HG02884 (cell line): ENCODE data around the gene MYH15.
"Not testable (repeated sequence)": the region's sequence is repeated elsewhere in the genome, so short reads cannot be mapped to it uniquely, and the experiment has no call there.

Source experiments
- ATAC-seq: cut with Tn5 transposase; IDR thresholded peaks from one replicate; pipeline ENCODE4 v1.9.1; 2021; ENCODE audit warnings: mild to moderate bottlenecking, moderate library complexity; ENCODE audit not compliant: unreplicated experiment

Gene MYH15

DNA sequence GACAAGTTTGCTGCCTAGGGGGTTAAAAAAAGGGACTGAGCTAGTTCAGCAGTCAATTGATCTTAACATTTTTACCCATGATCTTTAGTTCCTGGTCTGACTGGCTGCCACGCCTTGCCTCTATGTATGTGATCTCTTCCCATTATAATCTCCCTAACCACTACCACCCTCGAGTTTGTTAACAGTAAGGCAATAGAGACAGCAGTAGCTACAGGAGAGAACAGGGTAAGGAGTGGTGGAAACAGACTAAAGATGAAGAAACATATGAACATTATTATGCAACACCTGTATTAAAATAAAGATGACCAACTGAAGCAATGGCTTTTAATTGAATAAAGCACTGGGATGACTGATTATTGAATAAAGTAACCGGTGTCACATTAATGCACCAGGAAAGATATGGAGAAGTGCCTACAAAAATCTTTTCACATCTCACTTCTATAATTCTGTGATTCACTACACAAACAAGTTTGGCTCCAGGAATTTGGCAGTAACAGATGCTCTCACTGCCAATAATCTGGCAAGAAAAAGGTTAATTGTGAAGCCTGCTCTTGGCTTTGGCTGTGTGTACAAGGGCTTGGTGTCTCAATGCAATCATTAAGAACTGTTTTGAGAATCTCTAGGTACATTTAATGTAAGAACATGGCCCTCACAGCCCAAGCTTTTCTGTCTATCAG is 118.3 kb downstream of the MYH15 start:
- ATAC-seq, result no peak

DNA sequence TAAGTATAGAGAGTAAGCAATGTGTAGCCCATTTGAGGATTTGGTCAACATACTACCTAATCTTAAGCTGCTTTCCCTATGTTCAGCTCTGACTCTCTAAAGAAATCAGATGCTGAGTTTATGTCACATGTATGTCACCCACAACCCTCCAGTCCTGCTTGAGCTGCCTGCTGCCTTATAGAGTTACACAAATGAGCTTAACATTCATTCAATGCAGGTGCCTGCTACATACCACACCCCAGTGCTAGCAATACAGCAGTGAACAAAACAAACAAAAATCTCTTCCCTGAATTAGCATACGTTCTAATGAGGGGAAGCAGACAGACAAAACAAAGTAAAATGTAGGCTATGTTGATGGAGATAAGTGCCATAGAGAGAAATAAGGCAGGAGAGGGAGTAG is 121.0 kb downstream of the MYH15 start:
- no peak for ATAC-seq

DNA sequence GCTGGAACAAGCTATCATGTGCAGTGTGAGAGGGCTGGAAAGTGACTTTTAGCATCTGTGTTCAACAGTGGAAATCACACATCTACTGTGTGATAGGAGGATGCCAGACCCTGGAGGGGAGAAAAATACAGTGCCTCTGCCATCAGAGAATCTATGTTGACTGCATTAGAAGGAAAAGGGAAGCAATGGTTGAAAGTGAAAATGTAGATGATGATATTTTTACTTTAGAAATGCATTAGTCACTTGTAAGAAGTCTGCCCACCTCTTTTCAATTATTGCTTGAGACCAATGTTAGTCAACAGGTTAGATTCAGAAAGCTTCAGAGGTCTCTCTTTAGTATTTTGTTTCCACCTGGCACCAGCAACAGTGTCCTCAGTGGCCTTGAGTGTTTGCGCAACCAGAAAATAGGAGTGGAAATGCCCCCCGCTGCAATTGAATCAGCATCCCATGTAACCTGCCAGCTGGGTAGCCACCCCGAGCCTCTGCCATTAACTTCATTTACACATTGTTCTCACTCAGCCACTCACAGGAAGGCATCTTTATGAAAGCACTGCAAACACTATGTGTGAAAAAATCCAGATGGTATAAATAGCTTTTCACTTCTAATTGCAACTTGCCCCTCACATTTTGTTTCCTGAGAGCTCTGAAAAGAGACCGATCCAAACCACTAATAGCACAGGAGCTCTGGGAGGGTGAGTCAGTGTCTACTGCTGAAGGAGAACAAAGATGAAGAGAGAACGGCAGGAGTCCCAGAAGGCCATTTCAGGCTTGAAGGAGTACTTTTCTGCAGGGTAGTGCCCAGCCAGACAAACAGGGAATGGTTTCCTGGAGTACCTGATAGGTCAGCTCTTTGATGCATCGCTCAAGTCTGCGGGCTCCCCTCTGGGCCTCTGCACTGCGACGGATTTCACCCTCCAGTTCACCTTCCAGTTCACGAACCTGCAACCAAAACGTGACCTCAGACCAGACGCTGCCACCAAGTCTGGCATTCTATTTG is 122.0 kb downstream of the MYH15 start:
- peak; percentile 74 for ATAC-seq

DNA sequence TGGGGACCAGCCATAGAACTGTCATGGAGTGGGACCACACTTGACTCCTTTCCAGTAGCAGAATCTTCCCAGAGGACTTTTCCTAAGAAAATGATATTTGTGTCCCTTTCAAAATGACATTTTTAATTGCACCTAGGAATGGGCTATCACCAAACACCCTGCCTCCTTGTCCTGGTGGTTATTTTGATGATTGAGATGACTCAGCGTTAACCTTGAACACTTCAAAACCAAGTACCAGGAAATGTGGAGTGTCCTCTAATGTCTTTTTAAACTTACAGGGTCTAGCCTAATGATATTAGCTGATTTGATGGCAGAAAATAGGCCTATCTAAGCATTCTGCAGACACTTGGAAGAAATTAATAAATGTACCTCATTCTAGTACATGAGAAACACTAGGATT is 123.3 kb downstream of the MYH15 start:
- no peak for ATAC-seq

DNA sequence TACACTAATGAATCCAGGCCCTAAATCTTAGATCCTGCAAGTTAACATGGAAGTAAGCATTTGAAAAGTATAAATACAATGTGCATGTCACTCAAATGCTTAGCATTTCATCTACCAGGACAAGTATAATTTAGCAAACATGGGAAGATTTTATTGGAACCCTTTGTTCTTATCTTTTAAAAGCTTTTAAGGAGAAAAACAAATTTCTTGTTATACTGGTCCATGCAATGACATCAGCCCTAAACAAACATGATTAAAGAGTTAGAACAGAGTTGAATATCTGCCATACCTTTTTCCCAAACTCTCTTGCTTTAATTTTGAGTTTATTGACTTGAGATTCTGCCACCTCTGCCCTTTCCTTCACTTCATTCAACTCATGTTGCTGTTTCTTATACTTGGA is 127.1 kb downstream of the MYH15 start:
- no peak for ATAC-seq

DNA sequence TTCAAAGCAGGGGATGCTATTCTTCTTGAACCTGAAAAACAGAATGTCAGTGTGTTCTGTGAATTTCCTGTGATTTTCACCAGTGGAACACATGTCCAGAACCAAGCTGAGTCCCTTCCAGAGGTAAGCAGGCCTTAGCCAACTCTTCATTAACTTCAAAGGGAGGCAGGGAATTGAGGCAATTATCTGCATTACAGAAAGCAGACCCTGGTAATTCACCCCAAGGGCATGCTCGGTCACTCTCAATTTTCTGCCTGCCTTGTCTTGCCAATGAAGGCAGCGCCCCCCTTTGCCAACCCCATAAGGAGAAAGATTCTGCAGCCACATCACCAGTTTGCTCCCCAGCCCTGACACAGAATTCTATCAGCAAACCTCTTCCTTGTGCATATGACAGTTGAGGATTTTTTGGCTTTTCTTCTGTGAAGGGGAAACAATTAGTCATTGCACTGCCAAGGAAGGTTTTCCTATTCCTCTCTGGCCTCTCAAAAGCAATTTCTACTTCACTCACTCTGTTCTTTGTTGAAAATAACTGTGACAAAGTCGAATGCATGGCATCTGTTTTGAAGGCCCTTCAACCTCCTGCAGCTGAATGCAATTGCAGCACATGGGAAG is 128.8 kb downstream of the MYH15 start:
- no peak for ATAC-seq

DNA sequence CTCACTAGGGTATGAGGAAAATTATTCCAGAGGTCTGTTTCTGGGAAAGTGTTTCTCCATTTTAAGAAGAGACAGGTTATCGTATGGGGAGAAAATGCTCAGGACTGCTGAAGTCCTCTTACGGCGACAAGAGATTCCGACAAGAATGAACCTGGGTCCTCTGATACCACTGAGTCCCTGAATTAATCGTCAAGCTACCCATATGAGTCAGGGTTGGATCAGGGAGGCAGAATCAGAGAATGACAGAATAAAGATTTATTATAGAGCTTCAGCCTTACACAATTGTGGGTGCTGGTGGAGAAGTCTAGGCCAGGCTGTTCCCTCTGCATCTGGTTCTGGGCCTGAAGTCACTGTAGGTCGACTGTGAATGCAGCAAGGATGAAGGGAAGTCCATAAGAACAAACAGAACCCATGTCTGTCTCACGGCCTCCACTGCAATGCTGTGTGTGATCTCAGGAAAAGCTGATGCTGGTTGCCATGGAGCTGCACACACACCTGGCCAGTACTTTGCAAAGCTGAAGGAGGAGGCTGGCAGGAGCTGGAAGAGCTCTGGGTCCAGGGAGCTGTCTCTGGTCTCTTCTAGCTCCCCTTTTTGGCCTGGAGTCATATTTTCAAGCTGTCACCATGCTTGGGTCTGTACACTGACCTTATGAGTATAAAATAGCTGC is 130.1 kb downstream of the MYH15 start:
- no peak for ATAC-seq

DNA sequence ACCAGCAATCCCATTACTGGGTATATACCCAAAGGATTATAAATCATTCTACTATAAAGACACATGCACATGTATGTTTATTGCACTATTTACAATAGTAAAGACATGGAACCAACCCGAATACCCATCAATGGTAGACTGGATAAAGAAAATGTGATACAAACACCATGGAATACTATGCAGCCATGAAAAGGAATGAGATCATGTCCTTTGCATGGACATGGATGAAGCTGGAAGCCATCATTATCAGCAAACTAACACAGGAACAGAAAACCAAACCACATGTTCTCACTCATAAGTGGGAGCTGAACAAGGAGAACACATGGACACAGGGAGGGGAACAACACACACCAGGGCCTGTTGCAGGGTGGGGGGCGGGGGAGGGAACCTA is 131.4 kb downstream of the MYH15 start:
- not testable (repeated sequence) for ATAC-seq

DNA sequence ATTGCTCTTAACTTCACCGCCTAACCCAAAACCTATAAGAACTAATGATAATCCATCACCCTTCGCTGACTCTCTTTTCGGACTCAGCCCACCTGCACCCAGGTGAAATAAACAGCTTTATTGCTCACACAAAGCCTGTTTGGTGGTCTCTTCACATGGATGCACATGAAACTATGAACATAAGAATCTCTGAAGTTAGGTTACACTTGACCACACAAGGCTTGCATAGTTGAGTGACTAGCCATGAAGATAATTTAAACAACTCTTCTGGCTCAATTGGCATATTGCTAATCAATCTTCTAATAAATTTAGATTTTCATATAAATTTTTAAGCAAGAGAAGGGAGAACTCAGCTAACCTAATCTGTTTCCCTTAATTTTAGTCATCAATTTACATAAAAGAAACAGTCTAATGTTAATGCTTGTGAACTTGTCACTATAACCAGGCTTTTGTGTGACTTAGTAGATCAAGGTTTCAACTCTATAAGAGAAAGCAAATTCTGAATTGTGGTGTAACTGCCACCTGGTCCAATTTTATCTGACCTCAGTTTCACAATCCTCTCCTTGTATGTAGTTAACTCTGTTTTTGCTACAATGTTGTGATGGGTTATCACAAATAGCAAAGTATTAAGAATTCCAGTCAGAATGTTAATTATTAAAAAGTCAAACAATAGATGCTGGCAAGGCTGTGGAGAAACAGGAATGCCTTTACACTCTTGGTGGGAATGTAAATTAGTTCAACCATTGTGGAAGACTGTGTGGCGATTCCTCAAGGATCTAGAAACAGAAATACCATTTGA is 132.0 kb downstream of the MYH15 start:
- peak; percentile 59 for ATAC-seq

DNA sequence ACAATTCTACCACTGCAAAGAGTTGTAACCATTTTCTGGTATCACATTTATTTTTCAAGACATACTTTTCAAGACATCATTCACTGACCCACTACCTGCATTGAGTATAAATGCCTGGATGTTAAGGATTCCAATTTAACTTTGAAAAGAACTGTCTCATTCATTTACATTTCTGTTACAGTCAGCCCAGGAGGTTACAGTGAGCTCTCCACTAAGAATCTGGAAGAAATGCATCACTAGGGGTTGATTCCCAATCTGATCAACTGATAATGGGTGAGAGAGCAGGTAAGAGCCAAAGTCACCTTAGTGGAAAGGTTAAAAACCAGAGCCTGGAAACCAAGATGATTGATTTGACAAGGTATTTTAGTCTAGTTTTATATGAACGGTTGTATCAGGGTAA is 133.0 kb downstream of the MYH15 start:
- no peak for ATAC-seq

DNA sequence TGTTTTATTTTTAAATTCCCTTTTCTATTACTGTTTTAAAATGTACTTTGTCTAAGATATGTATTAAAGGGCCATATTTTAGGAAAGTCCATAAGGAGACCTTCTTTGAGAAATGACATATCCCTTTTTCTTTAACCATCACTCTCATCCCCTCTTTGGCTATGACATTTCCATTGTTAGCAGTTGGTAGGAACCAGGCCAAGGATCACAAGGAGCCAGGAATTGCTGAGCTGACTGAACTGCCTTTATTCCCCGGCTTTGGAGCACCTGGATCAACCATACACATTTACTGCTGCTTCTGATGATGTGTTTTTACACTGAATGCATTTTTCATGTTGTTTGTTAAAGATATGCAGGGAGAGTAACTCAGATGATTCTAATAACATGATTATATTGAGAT is 134.4 kb downstream of the MYH15 start:
- no peak for ATAC-seq

DNA sequence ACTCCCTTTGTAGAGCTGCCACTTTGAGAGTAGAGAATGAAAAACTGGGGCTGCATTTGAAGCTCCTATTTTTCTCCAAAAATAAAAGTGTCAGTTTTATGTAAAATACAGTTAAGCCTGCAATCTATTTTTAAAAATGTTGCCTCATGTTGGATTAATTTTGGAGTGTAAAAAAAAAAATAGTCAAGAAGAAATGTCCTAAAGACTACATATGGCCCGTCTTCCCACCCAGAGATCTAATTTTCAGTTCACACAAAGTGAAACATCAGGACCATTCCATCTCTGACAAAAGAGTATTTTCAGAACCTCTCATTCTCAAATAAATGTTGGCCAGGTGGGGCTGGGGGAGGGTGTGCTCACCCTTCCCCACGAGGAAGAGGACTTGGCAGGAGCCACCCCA is 151.4 kb downstream of the MYH15 start:
- no peak for ATAC-seq

DNA sequence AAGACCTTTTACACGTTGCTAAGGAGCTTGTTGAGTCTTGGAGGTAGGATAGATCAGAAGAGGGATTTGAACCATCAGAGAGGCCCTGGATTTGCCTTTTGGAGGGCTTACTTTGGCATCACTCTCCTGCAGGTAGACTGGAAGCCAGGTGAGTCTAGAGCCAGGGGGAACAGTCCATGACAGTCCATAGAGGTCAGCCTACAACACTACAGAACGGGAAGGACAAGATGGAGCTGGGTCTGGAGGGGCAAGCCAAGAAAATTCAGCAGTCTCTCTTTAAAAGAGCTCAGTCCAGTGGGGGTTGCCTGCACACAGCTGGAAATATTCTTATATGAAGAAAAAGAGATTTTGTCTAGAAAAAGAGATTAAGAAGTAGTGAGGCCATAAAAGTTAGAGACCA is 153.4 kb downstream of the MYH15 start:
- ATAC-seq, result no peak

DNA sequence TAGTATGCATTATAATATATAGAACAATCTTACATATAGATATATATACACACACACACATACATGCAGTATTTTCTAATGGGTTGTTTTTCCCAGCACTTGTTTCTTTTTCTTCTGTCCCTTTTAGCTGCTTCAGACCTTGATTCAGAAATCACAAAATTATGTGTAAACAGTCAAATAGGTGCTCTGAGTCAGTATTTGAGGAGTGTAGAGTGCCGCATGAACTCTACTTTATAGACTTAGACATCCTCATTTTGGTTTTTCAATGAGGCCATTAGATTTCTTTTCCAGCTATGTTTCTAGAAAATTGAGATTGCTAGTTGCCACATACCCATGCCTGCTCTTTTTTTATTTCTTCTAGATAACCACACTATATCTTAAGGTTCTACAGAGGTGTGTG is 155.8 kb downstream of the MYH15 start:
- ATAC-seq, result no peak

DNA sequence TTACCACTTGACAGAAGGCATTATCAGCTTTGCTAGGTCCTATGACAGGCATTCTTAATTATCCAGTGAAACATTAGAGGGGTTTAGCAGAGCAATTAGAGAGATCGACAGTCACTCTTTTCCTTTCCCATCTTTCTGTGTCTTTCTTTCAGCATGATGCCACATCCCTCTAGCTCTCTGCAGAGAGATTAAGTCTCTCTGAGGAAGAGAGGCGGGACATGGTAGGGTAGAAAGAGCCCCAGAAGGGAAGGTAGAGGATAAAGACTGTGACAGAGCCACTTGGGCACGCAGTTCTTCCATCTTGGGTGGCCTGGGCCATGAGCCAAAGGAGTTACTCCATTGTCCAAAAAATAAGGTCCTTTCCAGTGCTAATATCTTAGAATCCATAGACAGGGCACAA is 158.2 kb downstream of the MYH15 start:
- no peak for ATAC-seq

DNA sequence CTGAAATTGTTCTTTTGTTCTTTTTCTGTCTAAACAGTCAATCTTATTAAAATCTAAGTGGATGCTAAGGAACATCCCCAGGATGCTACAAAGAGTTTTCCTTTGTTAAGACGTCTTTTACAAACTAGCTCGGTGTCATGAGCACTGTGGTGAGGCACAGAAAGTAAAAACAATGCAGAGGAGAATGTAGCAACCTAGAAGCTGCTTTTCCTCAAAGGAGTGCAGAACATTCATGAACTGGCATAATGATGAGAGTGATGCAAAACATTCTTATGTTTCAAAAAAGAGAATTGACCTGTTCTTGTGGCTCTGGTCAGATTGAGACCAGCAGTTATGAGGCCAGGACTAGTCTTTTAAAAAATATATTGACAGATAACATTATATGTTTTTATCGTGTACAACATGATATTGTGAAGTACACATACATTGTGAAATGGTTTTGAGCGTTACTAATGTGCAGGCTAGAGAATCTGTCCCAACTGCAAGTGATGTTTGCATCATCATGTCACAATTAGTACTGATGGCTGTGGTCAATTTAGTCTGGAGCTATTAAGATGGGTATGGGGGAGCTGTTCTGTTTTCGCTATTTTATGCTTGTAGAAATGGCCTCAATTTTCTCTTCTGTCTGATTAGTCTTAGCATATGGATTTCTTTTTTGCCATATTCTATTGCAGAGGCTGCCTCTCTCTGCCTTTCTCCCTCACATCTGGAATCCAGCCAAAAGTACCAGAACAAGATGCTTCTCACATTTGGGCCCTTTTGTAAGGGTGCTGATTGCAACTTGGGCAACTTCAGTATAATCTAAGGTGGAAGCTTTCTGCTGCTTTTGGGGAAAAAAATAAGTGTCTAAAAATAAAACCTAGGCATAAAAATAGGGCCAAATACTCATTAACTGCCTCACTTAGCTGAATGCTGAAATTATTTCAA is 163.8 kb downstream of the MYH15 start:
- no peak for ATAC-seq

DNA sequence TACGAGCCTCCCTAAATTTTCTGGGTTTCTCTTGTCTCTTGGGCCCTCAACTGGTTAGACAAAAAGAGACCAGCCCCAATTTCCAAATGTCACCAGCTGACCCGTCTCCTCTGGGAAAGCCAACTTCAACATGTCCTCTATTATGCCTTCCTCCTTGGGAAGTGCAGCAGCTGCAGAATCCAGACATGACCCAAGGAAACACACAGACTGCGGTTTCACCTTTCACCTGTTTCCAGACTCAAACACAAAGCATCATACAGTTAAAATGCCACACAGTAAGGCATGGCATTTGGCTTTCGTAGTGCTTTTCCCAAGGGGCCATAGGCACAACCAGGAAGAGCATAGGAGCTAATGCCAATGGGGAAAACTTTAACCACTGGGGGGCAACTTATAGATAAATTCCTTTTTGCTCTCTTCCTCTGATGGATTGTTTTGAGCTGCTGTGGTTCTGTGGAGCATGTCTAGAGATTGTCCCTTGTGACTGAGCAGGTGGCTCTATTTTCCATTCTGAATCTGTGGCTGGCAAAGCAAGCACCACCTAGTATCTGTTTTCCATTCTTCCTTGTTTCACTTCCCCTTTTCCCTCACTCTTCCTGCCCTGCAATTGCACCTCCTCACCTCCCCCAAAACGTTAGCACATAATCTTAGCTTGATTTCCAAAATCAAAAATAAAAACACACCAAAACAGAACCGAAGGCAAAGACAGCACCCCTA is 164.7 kb downstream of the MYH15 start:
- ATAC-seq, result no peak

DNA sequence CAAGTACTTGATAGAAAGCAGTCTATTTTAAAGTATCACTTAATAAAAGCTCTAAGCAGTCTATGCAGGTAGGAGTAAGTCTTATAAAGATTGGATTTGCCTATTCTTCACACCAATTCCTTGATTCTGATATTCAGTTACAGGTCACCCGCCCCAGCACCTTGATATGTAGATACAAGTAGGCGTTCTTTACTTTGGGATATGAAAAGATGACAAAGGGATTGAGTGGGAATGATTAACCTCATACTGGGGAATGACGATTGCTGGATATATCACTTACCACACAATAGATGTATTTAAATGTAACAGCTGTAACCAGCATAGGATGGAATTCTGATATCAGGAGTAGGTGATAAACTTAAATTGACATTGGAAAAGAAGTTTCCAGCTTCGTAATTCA is 166.9 kb downstream of the MYH15 start:
- ATAC-seq, result no peak
